ENCODE results near the gene NUDT15. TPM values are rescaled to one million over a fixed set of nuclear protein-coding genes. Genes with fewer than 3 reads are reported as not detected.

Gene NUDT15
- polyA plus RNA-seq, 2 of the 4 experiments (the other 2 are of a cell fraction), result 33.8 to 35.5 TPM

GRCh38 chr13:48066310-48066989 lies 28.9 kb downstream of the NUDT15 start:
- no peak for FAIRE-seq
- Histone ChIP-seq H3K4me2 (no peak overlapping the region), H3K9me3 (peaks cover 11% of the 10 kb centered on the region; the same call in 1 of the 3 replicates), H3K4me1 (no peaks in the 10 kb centered on the region), H3K27ac (peak overlapping the region; percentile 13 to 70; a peak in 4 of 6 replicates), H3K4me3 (no peak overlapping the region)
- no peak for ATAC-seq
- DNase-seq (ENCODE audit: low read depth in 1 of 2, low spot score in 1 of 2), result peak in 1 of 2 experiments; percentile 20
- CTCF ChIA-PET, result interaction anchor here (1.5 to 2.0 kb wide), 2 partner anchors 28 kb away, joined by 3 to 5 read pairs; partner anchors contain the start of genes MED4 and NUDT15
- POLR2A ChIA-PET, result no interaction called here
- 95% methylated on average over 3 of the region's 3 CpGs for WGBS (ENCODE audit: missing lambda C conversion rate)
- TF ChIP-seq HOXB5 (CRISPR knock-in tag; IDR thresholded peaks at IDR 0.05), result no peak
- no peak for TF ChIP-seq FOSB (CRISPR knock-in tag; IDR thresholded peaks at IDR 0.05)
- no peak for TF ChIP-seq PHF8 (IDR thresholded peaks at IDR 0.05; ENCODE audit: borderline replicate concordance, low read depth)
- TF ChIP-seq PBX3 (IDR thresholded peaks at IDR 0.05), result no peak
- TF ChIP-seq MAFK (IDR thresholded peaks at IDR 0.05; ENCODE audit: partially characterized antibody), result no peak
- TF ChIP-seq MYC (IDR thresholded peaks at IDR 0.05; ENCODE audit: borderline replicate concordance, low read length), result no peak
- no peak for TF ChIP-seq EHMT2 (IDR thresholded peaks at IDR 0.05; ENCODE audit: low read depth)
- TF ChIP-seq TFCP2L1 (CRISPR knock-in tag; IDR thresholded peaks at IDR 0.05), result no peak
- TF ChIP-seq EP300 (IDR thresholded peaks at IDR 0.05), result no peak
- no peak for TF ChIP-seq NPAS2 (CRISPR knock-in tag; IDR thresholded peaks at IDR 0.05; ENCODE audit: borderline replicate concordance)
- TF ChIP-seq HMGXB4 (CRISPR knock-in tag; IDR thresholded peaks at IDR 0.05; ENCODE audit: borderline replicate concordance), result no peak
- TF ChIP-seq RAD21 (conservative IDR thresholded peaks at IDR 0.05 in 1 of 2, IDR thresholded peaks at IDR 0.05 in 1 of 2), result no peak

GRCh38 chr13:48068036-48068435 lies 30.5 kb downstream of the NUDT15 start:
- Histone ChIP-seq H3K4me1 (no peaks in the 10 kb centered on the region), H3K27ac (no peak overlapping the region), H3K4me3 (no peak overlapping the region), H3K9me3 (peaks cover 11% of the 10 kb centered on the region; the same call in 1 of the 3 replicates), H3K4me2 (no peak overlapping the region)
- ChIA-PET CTCF (interaction anchor here (2.0 kb wide), 1 partner anchor 30 kb away, joined by 5 read pairs; the partner anchor contains the start of gene NUDT15), POLR2A (no interaction called here)
- TF ChIP-seq FOSB (CRISPR knock-in tag; IDR thresholded peaks at IDR 0.05) (no peak), RNF2 (IDR thresholded peaks at IDR 0.05; ENCODE audit: borderline replicate concordance, low read depth) (no peak), CHD4 (IDR thresholded peaks at IDR 0.05; ENCODE audit: borderline replicate concordance) (no peak), BCL3 (IDR thresholded peaks at IDR 0.05) (no peak), HDAC2 (IDR thresholded peaks at IDR 0.05) (no peak), JUN (IDR thresholded peaks at IDR 0.05) (no peak)
- ATAC-seq, result no peak
- DNase-seq (ENCODE audit: low read depth in 1 of 2, low spot score in 1 of 2), result no peak
- no peak for FAIRE-seq

- WGBS (ENCODE audit: missing lambda C conversion rate), result 89% methylated on average over 2 of the region's 2 CpGs
- DNase-seq (ENCODE audit: low read depth in 1 of 2, low spot score in 1 of 2), result no peak
Observed at GRCh38 chr13:48068952-48069351, 31.4 kb downstream of the NUDT15 start.

More at GRCh38 chr13:48068952-48069351, 31.4 kb downstream of the NUDT15 start:
- no peak overlapping the region for H3K4me3 ChIP-seq
- no peak for ATAC-seq
- ChIA-PET POLR2A (no interaction called here), CTCF (no interaction called here)
- no peaks in the 10 kb centered on the region for H3K4me1 ChIP-seq
- no peak overlapping the region for H3K4me2 ChIP-seq
- no peak overlapping the region for H3K27ac ChIP-seq
- H3K9me3 ChIP-seq, result peaks cover 11% of the 10 kb centered on the region; the same call in 1 of the 3 replicates
- no peak for TF ChIP-seq EHF (CRISPR knock-in tag; IDR thresholded peaks at IDR 0.05)
- TF ChIP-seq HOXB13 (CRISPR knock-in tag; IDR thresholded peaks at IDR 0.05; ENCODE audit: low read depth), result no peak
- TF ChIP-seq MAFK (IDR thresholded peaks at IDR 0.05; ENCODE audit: partially characterized antibody), result peak; percentile 36
- TF ChIP-seq ZFP36 (IDR thresholded peaks at IDR 0.05; ENCODE audit: borderline replicate concordance, partially characterized antibody), result no peak
- FAIRE-seq, result no peak

Data from A549 (cell line).